ENCODE results near the gene SLC2A10.

SLC2A10 gene

DNA sequence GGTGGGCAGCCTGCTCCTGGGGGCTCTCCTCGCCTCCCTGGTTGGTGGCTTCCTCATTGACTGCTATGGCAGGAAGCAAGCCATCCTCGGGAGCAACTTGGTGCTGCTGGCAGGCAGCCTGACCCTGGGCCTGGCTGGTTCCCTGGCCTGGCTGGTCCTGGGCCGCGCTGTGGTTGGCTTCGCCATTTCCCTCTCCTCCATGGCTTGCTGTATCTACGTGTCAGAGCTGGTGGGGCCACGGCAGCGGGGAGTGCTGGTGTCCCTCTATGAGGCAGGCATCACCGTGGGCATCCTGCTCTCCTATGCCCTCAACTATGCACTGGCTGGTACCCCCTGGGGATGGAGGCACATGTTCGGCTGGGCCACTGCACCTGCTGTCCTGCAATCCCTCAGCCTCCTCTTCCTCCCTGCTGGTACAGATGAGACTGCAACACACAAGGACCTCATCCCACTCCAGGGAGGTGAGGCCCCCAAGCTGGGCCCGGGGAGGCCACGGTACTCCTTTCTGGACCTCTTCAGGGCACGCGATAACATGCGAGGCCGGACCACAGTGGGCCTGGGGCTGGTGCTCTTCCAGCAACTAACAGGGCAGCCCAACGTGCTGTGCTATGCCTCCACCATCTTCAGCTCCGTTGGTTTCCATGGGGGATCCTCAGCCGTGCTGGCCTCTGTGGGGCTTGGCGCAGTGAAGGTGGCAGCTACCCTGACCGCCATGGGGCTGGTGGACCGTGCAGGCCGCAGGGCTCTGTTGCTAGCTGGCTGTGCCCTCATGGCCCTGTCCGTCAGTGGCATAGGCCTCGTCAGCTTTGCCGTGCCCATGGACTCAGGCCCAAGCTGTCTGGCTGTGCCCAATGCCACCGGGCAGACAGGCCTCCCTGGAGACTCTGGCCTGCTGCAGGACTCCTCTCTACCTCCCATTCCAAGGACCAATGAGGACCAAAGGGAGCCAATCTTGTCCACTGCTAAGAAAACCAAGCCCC lies 16.0 kb downstream of the SLC2A10 start:
- DNase-seq (ENCODE audit: low read depth): no peak
- TF ChIP-seq, protein P1, sequence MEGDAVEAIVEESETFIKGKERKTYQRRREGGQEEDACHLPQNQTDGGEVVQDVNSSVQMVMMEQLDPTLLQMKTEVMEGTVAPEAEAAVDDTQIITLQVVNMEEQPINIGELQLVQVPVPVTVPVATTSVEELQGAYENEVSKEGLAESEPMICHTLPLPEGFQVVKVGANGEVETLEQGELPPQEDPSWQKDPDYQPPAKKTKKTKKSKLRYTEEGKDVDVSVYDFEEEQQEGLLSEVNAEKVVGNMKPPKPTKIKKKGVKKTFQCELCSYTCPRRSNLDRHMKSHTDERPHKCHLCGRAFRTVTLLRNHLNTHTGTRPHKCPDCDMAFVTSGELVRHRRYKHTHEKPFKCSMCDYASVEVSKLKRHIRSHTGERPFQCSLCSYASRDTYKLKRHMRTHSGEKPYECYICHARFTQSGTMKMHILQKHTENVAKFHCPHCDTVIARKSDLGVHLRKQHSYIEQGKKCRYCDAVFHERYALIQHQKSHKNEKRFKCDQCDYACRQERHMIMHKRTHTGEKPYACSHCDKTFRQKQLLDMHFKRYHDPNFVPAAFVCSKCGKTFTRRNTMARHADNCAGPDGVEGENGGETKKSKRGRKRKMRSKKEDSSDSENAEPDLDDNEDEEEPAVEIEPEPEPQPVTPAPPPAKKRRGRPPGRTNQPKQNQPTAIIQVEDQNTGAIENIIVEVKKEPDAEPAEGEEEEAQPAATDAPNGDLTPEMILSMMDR (IDR thresholded peaks at IDR 0.05; ENCODE audit: insufficient read depth, low read depth, low read length, missing control alignments): no peak
- H3K4me3 ChIP-seq (ENCODE audit: low read depth, low read length): no peak overlapping the region

DNA sequence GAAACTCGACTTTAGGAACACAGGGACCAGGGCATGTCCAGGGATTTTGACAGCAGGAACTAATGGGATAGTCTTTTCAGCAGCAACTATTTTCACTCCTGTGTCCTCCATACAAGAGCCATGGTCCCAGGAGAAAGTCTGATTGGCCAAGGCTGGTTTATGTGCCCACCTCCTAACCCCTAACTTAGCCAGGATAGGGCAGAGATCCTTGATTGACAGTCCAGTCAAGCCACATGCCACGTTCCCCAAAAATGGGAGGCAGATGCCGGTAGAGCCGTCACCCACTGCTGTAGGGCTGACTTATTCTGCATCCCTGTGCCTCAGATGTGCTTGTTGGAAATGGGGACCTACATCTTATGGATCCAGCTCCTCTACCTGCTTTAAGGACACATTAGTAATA lies 22.3 kb downstream of the SLC2A10 start:
- no peak overlapping the region for H3K4me3 ChIP-seq (ENCODE audit: low read depth, low read length)
- DNase-seq (ENCODE audit: low read depth): no peak
- TF ChIP-seq, protein P1 (IDR thresholded peaks at IDR 0.05; ENCODE audit: insufficient read depth, low read depth, low read length, missing control alignments): no peak

DNA sequence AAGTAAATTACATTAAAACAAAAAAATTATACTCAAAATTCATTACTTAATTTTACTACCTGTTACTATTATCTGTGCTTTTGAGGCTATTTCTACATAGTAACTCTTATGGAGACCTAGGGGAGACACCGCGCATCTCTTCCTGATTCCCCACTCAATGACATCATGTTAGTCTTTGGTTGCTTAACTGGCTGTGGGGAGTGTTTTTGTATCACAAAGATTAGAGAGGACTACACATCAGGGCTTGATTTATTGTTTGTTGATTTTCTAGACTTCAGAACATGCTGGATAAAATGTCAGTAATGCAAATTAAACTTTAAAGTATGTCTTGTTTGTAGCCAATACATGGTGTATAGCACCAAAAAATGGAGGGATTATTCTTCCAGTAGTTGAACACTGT lies 26.0 kb downstream of the SLC2A10 start:
- TF ChIP-seq, protein P1 (IDR thresholded peaks at IDR 0.05; ENCODE audit: insufficient read depth, low read depth, low read length, missing control alignments): no peak

DNA sequence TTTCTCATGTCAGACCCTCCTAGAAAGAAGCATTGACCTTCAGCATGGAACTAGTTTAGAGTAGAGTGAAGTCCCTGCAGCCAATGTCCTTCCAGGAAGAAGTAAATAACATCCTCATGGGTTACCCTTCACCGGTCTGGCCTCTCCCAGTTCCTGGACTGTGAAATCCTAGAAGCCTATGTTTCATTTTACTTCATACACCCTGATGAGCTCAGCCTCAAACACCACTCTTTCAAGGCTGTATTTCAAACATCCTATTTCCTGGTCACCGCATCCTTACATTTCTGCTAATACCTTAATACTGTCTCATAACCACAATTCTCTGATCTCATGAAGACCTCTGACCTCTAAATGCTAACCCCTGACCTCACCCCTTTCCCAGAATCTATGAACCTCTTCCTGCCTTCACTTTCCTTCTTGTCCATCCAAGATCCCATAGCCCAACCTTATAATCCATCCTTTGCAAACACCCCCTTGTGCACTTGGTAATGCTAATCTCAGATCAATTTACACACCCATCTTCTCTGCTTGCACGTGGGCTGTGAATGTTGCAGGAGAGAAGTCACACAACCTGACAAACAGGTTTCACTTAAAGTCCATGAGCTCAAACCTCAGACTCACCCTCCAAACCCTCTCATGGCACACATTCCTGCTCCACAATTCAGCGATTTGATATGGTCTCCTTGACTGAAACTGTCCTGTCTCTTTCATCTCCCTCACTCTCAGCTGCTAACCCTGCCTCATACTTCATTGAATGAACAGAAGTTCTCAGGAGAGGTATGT lies 30.2 kb downstream of the SLC2A10 start:
- no peak for DNase-seq (ENCODE audit: low read depth)
- TF ChIP-seq, protein P1 (IDR thresholded peaks at IDR 0.05; ENCODE audit: insufficient read depth, low read depth, low read length, missing control alignments): no peak
- no peak overlapping the region for H3K4me3 ChIP-seq (ENCODE audit: low read depth, low read length)

More for the DNA sequence above, 26.0 kb downstream of the SLC2A10 start:
- no peak overlapping the region for H3K4me3 ChIP-seq (ENCODE audit: low read depth, low read length)
- no peak for DNase-seq (ENCODE audit: low read depth)

DNA sequence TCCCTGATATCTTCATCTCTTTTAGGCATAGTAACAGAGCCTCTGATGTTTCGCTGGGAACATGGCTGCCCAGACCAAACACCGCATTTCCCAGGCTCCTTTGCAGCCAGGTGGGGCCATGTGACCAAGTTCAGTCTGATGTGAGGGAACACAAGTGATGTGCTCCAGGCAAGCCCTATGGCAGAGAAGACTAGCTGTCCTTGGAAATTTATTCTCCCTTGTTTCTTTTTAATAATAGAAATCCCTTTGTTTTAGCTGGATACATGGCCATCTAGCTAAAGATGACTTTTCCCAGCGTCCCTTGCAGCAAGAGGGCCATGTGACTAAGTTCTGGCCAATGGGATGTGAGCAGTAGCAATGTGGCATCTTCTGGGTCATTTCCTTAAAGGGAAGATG lies 30.8 kb downstream of the SLC2A10 start:
- TF ChIP-seq, protein P1 (IDR thresholded peaks at IDR 0.05; ENCODE audit: insufficient read depth, low read depth, low read length, missing control alignments): no peak
- H3K4me3 ChIP-seq (ENCODE audit: low read depth, low read length): no peak overlapping the region
- no peak for DNase-seq (ENCODE audit: low read depth)

DNA sequence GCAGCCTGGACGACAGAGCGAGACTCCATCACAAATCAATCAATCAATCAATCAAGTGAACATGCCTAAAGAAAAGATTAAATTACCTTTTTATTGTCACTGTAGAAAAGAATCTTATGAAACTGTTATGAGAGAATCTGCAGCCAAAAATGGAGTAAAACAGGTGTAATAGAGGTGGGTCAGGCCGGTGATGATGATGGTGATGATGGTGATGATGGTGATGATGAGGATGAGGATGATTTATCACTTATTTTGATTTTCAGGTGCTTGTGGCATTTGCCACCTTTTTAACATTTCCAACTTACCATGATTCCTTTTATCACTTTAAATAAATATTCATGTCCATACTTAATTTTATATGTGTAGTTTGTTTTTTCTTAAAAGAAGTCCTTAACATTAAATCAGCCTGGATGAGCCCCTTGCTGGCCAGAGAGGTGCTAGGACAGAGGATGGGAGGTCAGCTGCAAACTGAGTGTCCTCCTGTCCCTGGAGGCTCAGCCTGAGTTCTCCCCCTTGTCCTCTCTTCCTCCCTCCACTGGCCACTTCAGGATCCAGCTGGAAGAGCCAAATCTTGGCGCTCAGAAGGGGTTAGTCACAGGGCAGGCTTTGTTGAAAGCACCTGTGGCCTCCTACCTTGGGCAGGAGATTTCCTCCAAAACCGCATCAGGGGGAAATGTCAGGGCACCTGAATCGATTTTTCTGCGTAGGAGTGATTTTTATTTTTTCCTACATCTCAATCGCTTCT lies 32.6 kb downstream of the SLC2A10 start:
- TF ChIP-seq, protein P1 (IDR thresholded peaks at IDR 0.05; ENCODE audit: insufficient read depth, low read depth, low read length, missing control alignments): no peak
- DNase-seq (ENCODE audit: low read depth): no peak
- no peak overlapping the region for H3K4me3 ChIP-seq (ENCODE audit: low read depth, low read length)

Measured in GM12865 (cell line).